Activated T-helper 1 cell treated with anti-CD3 and anti-CD28 coated beads, Interleukin-12 subunit alpha, Interleukin-12 subunit beta, Interleukin-2, Interleukin-4 antibody, amounts not matched to agents 30 ng/mL and 10 ng/mL and 1 ng/mL, durations not matched to agents 14 hours and 24 hours and 36 hours (primary cell): ENCODE measurements around the gene HUNK. TPM values are rescaled to one million over a fixed set of nuclear protein-coding genes. Genes with fewer than 3 reads are reported as not detected.

Experiments used
- DNase-seq: peaks from one replicate; pipeline ENCODE4 v3.0.0; 2021; ENCODE audit warnings: low spot score
- H3K27ac Mint-ChIP-seq: one replicate; pipeline ENCODE4 v1.8.0; 2021; ENCODE audit warnings: mild to moderate bottlenecking, mixed read lengths
- H3K27me3 Mint-ChIP-seq: one replicate; pipeline ENCODE4 v1.8.0; 2022; ENCODE audit warnings: mild to moderate bottlenecking, moderate library complexity, mixed read lengths; ENCODE audit not compliant: insufficient read depth
- H3K36me3 Mint-ChIP-seq: one replicate; pipeline ENCODE4 v1.8.0; 2021; ENCODE audit warnings: low read depth, mixed read lengths
- H3K4me1 Mint-ChIP-seq: one replicate; pipeline ENCODE4 v1.8.0; 2021; ENCODE audit warnings: low read depth, mixed read lengths
- H3K4me3 Mint-ChIP-seq: one replicate; pipeline ENCODE4 v1.8.0; 2021; ENCODE audit warnings: mild to moderate bottlenecking, moderate library complexity, mixed read lengths
- H3K9me3 Mint-ChIP-seq: one replicate; pipeline ENCODE4 v1.8.0; 2021; ENCODE audit warnings: mixed read lengths
- intact Hi-C: fragments of 100-400 bp; cut with micrococcal nuclease; formaldehyde crosslinking; loops from one replicate; pipeline ENCODE4 v1.15.1; 2024
- total RNA-seq: library from RNA; stranded (reverse); gene quantifications from 2 replicates; pipeline ENCODE4 v1.2.3, GENCODE V29; 2022

Gene HUNK
- total RNA-seq, 1 donor from 2014 or later: 0.29 TPM

GRCh38 chr21:31993826-31994825 lies 121.3 kb downstream of the HUNK start:
- no peaks in the 10 kb centered on the region for H3K9me3 Mint-ChIP-seq
- peaks cover 2% of the 10 kb centered on the region for H3K27me3 Mint-ChIP-seq
- intact Hi-C loops: no loop called here
- H3K4me1 Mint-ChIP-seq: no peaks in the 10 kb centered on the region
- no peak for DNase-seq
- no peak overlapping the region for H3K27ac Mint-ChIP-seq
- no peak overlapping the region for H3K4me3 Mint-ChIP-seq
- H3K36me3 Mint-ChIP-seq: no peaks in the 10 kb centered on the region

- Mint-ChIP-seq H3K4me3 (no peak overlapping the region), H3K27me3 (peaks cover 2% of the 10 kb centered on the region), H3K27ac (no peak overlapping the region), H3K36me3 (no peaks in the 10 kb centered on the region), H3K4me1 (no peaks in the 10 kb centered on the region), H3K9me3 (no peaks in the 10 kb centered on the region)
- intact Hi-C loops: no loop called here
- no peak for DNase-seq
Measured at GRCh38 chr21:31997191-31997590, 124.4 kb downstream of the HUNK start.

GRCh38 chr21:31999810-32000468 lies 127.1 kb downstream of the HUNK start:
- no peaks in the 10 kb centered on the region for H3K4me1 Mint-ChIP-seq
- H3K9me3 Mint-ChIP-seq: no peaks in the 10 kb centered on the region
- H3K4me3 Mint-ChIP-seq: no peak overlapping the region
- no peak for DNase-seq
- H3K27ac Mint-ChIP-seq: no peak overlapping the region
- no peaks in the 10 kb centered on the region for H3K36me3 Mint-ChIP-seq
- H3K27me3 Mint-ChIP-seq: no peaks in the 10 kb centered on the region
- intact Hi-C loops: no loop called here

- no peaks in the 10 kb centered on the region for H3K36me3 Mint-ChIP-seq
- intact Hi-C loops: no loop called here
- no peak overlapping the region for H3K4me3 Mint-ChIP-seq
- no peak for DNase-seq
- no peak overlapping the region for H3K27ac Mint-ChIP-seq
- H3K9me3 Mint-ChIP-seq: no peaks in the 10 kb centered on the region
- no peaks in the 10 kb centered on the region for H3K4me1 Mint-ChIP-seq
- H3K27me3 Mint-ChIP-seq: no peaks in the 10 kb centered on the region
Measured at GRCh38 chr21:32001390-32001789, 128.6 kb downstream of the HUNK start.

- Mint-ChIP-seq H3K9me3 (no peaks in the 10 kb centered on the region), H3K4me3 (no peak overlapping the region), H3K4me1 (no peaks in the 10 kb centered on the region), H3K27ac (no peak overlapping the region), H3K36me3 (no peaks in the 10 kb centered on the region), H3K27me3 (no peaks in the 10 kb centered on the region)
- intact Hi-C loops: no loop called here
- DNase-seq: no peak
Measured at GRCh38 chr21:32003411-32003810, 130.6 kb downstream of the HUNK start.

- Mint-ChIP-seq H3K4me1 (no peaks in the 10 kb centered on the region), H3K9me3 (no peaks in the 10 kb centered on the region), H3K27me3 (no peaks in the 10 kb centered on the region), H3K4me3 (no peak overlapping the region), H3K36me3 (no peaks in the 10 kb centered on the region), H3K27ac (no peak overlapping the region)
- no peak for DNase-seq
- intact Hi-C loops: no loop called here
Measured at GRCh38 chr21:32004291-32004690, 131.5 kb downstream of the HUNK start.

GRCh38 chr21:32007456-32007855 lies 134.6 kb downstream of the HUNK start:
- Mint-ChIP-seq H3K9me3 (no peaks in the 10 kb centered on the region), H3K27ac (no peak overlapping the region), H3K4me3 (no peak overlapping the region), H3K36me3 (no peaks in the 10 kb centered on the region), H3K27me3 (no peaks in the 10 kb centered on the region), H3K4me1 (no peaks in the 10 kb centered on the region)
- intact Hi-C loops: no loop called here
- no peak for DNase-seq

GRCh38 chr21:32008714-32009113 lies 135.9 kb downstream of the HUNK start:
- H3K27ac Mint-ChIP-seq: no peak overlapping the region
- no peak for DNase-seq
- H3K27me3 Mint-ChIP-seq: no peaks in the 10 kb centered on the region
- no peaks in the 10 kb centered on the region for H3K36me3 Mint-ChIP-seq
- intact Hi-C loops: no loop called here
- no peaks in the 10 kb centered on the region for H3K4me1 Mint-ChIP-seq
- H3K9me3 Mint-ChIP-seq: no peaks in the 10 kb centered on the region
- H3K4me3 Mint-ChIP-seq: no peak overlapping the region

GRCh38 chr21:32009263-32009662 lies 136.4 kb downstream of the HUNK start:
- no peak for DNase-seq
- no peaks in the 10 kb centered on the region for H3K36me3 Mint-ChIP-seq
- no peaks in the 10 kb centered on the region for H3K9me3 Mint-ChIP-seq
- H3K27me3 Mint-ChIP-seq: no peaks in the 10 kb centered on the region
- H3K4me1 Mint-ChIP-seq: no peaks in the 10 kb centered on the region
- H3K27ac Mint-ChIP-seq: no peak overlapping the region
- H3K4me3 Mint-ChIP-seq: no peak overlapping the region
- intact Hi-C loops: no loop called here

GRCh38 chr21:32015461-32016139 lies 142.8 kb downstream of the HUNK start:
- Mint-ChIP-seq H3K27ac (no peak overlapping the region), H3K9me3 (no peaks in the 10 kb centered on the region), H3K4me3 (no peak overlapping the region), H3K27me3 (no peaks in the 10 kb centered on the region), H3K4me1 (no peaks in the 10 kb centered on the region), H3K36me3 (no peaks in the 10 kb centered on the region)
- intact Hi-C loops: no loop called here
- no peak for DNase-seq

- intact Hi-C loops: no loop called here
- no peaks in the 10 kb centered on the region for H3K4me1 Mint-ChIP-seq
- no peak overlapping the region for H3K4me3 Mint-ChIP-seq
- H3K27me3 Mint-ChIP-seq: peaks cover 2% of the 10 kb centered on the region
- no peaks in the 10 kb centered on the region for H3K9me3 Mint-ChIP-seq
- DNase-seq: no peak
- H3K27ac Mint-ChIP-seq: no peak overlapping the region
- H3K36me3 Mint-ChIP-seq: no peaks in the 10 kb centered on the region
Measured at GRCh38 chr21:32018381-32018780, 145.6 kb downstream of the HUNK start.

- no peaks in the 10 kb centered on the region for H3K4me1 Mint-ChIP-seq
- no peak overlapping the region for H3K27ac Mint-ChIP-seq
- no peaks in the 10 kb centered on the region for H3K9me3 Mint-ChIP-seq
- no peaks in the 10 kb centered on the region for H3K36me3 Mint-ChIP-seq
- no peak for DNase-seq
- intact Hi-C loops: no loop called here
- peaks cover 2% of the 10 kb centered on the region for H3K27me3 Mint-ChIP-seq
- no peak overlapping the region for H3K4me3 Mint-ChIP-seq
Measured at GRCh38 chr21:32020564-32020963, 147.7 kb downstream of the HUNK start.
